PC-9 (cell line): ENCODE results near the gene CDC42BPA.

ENCODE experiments used
- EZH2 ChIP-seq: fragments of 200-600 bp; sonication (generic); IDR thresholded peaks from 2 replicates; pipeline ENCODE4 v1.8.0; 2017; ENCODE audit warnings: antibody characterized with exemption, low read depth
- TF ChIP-seq, protein P1 (sequence below): fragments of 200-600 bp; sonication (generic); conservative IDR thresholded peaks from 2 replicates; pipeline ENCODE4 v1.6.1; 2017; ENCODE audit warnings: mixed run types, antibody characterized with exemption, mild to moderate bottlenecking, moderate library complexity

DNA sequence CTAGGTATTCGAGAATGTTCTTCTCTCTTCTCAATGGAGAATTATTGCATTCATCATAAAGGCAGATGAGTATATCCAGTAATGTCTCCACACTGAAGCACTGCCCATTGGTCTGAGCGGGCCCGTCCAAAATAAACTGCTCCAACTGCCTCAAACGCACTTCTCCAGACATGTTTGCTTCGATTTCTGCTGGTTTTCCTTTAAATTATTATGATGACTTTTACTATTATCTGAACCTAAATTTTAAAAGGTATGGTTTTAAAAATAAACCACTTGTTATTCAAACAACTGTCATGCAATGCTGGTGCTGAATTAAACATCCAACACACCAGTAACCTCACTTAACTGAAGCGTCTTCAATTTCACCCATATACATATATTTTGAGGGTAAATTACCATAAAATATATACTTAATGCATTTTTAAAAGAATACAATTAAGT, 1.3 kb downstream of the CDC42BPA start:
- TF ChIP-seq, protein P1, sequence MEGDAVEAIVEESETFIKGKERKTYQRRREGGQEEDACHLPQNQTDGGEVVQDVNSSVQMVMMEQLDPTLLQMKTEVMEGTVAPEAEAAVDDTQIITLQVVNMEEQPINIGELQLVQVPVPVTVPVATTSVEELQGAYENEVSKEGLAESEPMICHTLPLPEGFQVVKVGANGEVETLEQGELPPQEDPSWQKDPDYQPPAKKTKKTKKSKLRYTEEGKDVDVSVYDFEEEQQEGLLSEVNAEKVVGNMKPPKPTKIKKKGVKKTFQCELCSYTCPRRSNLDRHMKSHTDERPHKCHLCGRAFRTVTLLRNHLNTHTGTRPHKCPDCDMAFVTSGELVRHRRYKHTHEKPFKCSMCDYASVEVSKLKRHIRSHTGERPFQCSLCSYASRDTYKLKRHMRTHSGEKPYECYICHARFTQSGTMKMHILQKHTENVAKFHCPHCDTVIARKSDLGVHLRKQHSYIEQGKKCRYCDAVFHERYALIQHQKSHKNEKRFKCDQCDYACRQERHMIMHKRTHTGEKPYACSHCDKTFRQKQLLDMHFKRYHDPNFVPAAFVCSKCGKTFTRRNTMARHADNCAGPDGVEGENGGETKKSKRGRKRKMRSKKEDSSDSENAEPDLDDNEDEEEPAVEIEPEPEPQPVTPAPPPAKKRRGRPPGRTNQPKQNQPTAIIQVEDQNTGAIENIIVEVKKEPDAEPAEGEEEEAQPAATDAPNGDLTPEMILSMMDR, result no peak
- no peak for TF ChIP-seq EZH2
